GM21390 (cell line): ENCODE data around the gene HILPDA.
A peak's percentile ranks its signal among the peaks of the same experiment; 100 is the strongest.
"Not testable (repeated sequence)": the region's sequence is repeated elsewhere in the genome, so short reads cannot be mapped to it uniquely, and the experiment has no call there.

Experiments used
- ATAC-seq: cut with Tn5 transposase; IDR thresholded peaks from one replicate; pipeline ENCODE4 v1.9.1; 2021; ENCODE audit not compliant: unreplicated experiment

Gene HILPDA

DNA sequence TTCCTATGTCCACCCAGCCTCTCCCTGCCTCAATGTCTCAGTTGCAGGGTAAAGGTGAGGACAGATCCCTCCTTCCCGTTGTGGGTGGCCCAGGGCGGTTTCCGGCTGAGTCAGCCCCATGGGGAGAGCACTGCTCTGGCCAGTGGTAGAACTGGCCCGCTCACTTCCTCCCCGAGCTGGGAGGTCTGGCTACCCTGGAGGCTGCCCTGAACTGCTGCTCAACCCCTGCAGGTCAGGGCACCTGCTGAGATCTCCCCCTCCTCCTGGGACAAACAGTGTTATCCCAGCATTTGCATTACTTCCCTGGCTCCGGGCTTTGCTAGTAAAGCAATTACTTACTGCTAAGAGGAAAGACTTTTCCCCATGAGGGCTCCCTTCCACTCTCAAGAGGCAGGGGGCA lies 24.5 kb upstream of the HILPDA start:
- no peak for ATAC-seq

DNA sequence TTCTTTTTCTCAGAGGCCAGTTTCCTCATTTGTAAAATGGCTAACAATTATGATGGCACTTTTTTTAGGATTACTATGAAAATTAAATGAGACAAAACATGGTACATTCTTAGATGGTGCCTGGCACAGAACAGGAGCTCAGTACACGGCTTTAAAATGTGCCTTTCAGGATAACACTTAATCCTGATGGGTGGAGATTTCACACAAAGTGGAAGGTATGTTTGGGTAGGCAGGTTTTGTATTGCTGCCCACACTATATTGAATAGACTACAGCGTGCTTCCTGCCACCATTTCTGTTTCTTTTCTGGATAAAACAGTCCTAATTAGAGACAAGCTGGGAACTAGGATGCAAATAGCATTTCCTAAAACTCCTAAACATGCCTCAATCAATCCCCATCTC lies 23.9 kb upstream of the HILPDA start:
- no peak for ATAC-seq

- no peak for ATAC-seq
These were observed 21.0 kb upstream of the HILPDA start for GRCh38 chr7:128434413-128435326.

DNA sequence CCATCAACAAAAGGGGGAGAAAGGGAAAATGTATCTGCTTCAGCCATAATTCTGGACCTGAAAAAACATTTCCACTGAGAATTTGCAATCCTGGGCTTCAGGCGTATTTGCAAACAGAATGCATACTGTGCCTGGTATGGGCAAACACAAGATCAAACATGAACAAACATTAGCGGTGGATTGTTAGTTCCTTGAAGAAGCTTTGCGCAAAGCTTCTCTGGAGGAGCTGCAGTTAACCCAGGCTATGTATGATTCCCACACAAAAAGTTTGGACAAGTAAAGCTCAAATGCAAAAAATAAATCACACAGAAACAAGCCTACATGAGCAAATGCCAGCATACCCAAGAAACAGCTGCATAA lies 20.4 kb upstream of the HILPDA start:
- ATAC-seq, result no peak

GRCh38 chr7:128437426-128438332 lies 18.0 kb upstream of the HILPDA start:
- ATAC-seq, result peak; percentile 79

DNA sequence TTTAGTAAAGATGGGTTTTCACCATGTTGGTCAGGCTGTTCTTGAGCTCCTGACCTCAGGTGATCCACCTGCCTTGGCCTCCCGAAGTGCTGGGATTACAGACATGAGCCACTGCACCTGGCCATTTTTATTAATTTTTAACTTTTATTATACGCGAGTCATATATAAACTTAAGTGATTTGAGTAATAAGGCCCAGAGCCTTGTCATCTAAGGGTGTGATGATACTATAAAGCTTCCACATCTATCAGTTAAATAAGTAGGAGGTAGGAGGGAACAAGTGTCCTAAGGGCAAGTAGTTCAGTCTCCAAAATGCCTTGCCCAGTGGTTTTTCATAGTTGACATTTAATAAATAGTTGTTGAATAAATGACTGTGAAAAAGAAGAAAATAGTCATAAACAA lies 13.3 kb upstream of the HILPDA start:
- ATAC-seq, result no peak

DNA sequence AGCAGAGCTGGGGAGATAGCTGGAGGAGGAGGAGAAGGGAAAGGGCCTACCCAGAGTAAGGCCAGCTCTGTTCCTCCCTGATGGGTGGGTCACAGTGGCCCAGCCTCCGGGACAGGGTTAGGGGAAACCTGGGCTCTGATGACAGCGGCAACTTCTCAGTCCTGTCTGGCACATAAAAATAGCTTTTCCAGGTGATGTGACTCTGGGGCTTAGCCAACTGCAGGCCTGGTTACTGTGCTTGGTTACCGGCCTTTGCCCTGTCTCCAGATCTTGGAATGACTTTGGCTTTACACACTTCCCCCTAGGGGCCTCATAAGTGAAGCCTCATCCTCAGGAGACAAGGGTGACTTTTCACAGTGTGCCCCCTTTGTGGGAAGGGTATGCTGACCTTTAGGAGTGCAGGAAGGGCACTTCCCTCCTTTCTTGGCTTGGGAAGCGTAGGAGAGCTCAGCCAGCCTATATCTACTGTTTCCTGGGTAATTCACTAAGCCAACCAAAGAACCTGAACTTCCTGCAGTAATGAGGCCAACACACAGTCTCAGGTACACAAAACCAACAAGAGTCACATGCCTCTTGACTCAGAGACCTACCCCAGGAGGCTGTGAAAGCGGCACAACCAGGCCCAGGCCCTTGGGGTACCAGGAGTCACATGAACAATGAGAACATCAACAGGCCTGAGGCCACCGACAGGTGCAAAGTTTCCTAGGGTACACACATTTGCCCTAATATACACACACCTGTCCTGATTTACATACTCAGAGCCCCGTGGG lies 11.7 kb upstream of the HILPDA start:
- no peak for ATAC-seq

GRCh38 chr7:128446306-128446705 lies 9.4 kb upstream of the HILPDA start:
- ATAC-seq, result no peak

DNA sequence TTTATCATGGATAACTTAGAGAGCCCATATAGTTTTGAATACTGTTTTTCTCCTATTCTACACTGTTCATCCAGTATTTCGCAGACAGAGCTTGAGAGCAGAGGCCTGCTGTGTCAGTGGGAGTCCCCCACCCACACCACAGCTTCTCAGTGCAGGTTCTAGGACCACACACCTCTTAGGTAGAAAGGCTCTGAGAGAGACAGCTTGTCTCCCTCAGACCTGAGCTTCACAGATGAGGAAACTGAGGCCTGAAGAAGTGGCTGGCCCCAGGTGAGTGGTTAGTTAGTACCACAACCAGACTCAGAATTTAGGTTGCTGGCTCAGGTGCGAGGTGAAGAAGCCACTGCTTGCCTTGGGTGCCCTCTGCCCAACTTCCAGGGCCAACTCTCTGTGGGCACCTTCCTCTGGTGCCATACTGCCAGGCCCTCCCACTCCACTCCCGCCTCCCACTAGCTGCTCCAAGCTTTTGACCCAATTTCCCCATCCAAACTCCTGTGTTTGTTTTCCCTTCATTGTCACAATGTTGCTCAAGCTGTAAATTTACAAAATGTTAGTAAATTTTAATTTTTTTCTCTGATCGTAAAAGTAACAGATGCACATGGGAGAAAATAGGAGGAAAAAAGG lies 7.6 kb upstream of the HILPDA start:
- ATAC-seq, result no peak

- ATAC-seq, result no peak
These were observed 6.9 kb upstream of the HILPDA start for GRCh38 chr7:128448751-128449302.

- no peak for ATAC-seq
These were observed 5.3 kb upstream of the HILPDA start for GRCh38 chr7:128450409-128450808.

- no peak for ATAC-seq
These were observed 4.8 kb upstream of the HILPDA start for GRCh38 chr7:128450913-128451312.

DNA sequence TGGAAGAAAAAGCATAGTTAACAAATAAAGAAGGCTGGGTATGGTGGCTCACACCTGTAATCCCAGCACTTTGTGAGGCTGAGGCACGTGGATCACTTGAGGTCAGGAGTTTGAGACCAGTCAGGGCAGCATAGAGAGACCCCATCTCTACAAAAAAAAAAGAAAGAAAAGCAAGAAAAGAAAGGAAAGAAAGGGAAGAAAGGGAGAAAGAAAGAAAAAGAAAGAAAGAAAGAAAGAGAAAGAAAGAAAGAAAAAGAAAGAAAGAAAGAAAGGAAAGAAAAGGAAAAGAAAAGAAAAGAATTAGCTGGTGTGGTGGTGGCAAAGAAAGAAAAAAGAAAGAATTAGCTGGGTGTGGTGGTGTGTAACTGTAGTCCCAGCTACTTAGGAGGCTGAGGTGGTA lies 3.1 kb upstream of the HILPDA start:
- no peak for ATAC-seq

GRCh38 chr7:128453836-128454804 lies 1.6 kb upstream of the HILPDA start:
- ATAC-seq, result no peak

DNA sequence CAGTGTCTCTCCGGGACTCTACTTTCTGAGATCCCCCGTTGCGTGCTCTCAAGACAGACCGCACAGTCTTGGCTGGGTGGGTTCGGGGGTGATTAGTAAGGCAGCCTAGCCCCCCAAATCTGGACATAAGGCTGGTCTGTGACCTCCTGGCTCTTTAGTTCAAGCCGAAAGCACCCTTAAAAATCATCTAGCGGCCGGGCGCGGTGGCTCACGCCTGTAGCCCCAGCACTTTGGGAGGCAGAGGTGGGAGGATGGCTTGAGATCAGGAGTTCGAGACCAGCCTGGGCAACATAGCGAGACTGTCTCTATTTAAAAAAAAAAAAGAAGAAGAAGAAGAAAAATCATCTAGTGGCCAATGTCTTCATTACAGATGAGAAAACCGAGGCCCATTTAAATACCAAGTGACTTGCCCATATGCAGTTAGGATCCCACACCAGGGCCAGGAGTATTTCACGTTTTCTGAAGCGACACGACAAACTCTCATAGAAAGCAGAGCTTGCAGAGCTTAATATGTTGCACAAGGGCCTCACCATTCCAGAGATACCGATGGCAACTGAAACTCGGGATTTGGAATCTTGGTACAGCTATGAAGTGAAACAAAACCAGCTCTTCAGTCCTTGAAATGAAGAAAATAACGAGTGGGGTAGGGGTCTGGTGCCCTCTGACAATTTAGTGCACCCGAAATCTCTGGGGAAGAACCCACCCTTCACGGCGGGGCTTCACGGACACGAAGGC lies 703 bp upstream of the HILPDA start:
- no peak for ATAC-seq

DNA sequence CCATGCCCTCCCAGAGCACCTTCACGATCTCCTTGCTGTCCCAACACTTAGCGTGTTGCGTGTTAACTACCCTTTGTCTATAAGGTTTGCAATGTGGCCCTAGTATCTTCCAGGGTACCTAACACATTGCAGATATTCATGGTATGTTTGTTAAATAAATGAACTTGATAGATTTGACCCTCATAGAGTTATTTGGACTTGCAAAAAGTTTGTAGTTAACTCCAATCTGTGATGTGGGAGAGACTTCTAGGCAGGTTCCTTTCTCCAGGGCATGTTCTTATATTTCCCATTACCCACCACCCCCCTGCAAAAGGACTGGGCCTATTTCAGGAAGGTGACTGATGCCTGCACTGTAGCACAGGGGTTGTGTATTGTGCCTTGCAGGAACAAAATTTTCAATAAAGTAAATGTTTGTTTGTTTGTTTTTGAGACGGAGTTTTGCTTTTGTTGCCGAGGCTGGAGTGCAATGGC lies 612 bp downstream of the HILPDA start:
- no peak for ATAC-seq

DNA sequence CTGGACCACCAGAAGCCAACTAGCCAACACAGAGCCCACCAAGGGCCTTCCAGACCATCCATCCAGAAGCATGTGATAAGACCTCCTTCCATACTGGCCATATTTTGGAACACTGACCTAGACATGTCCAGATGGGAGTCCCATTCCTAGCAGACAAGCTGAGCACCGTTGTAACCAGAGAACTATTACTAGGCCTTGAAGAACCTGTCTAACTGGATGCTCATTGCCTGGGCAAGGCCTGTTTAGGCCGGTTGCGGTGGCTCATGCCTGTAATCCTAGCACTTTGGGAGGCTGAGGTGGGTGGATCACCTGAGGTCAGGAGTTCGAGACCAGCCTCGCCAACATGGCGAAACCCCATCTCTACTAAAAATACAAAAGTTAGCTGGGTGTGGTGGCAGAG lies 1.7 kb downstream of the HILPDA start:
- ATAC-seq, result not testable (repeated sequence)

- ATAC-seq, result peak; percentile 36
These were observed 3.3 kb downstream of the HILPDA start for GRCh38 chr7:128458956-128459355.
